Ovary (tissue), 9 donors: Measurements from ENCODE around the gene TNS1. TPM values are rescaled to one million over a fixed set of nuclear protein-coding genes. Genes with fewer than 3 reads are reported as not detected.

Experiments used
- DNase-seq, 5 donors: peaks; one replicate each; pipeline ENCODE4 v3.0.0-alpha.2; 2019 to 2020
- H3K27ac ChIP-seq, 2 donors: fragments of 200-600 bp; one replicate each; pipeline versions ENCODE4 v1.5.1 to v1.8.0; 2019 to 2022
- H3K27me3 ChIP-seq: fragments of 200-600 bp; one replicate; pipeline ENCODE4 v1.8.0; 2022
- H3K36me3 ChIP-seq: fragments of 200-600 bp; sonication (generic); one replicate; pipeline ENCODE4 v1.5.1; 2019
- H3K4me1 ChIP-seq: one replicate; pipeline ENCODE4 v1.8.1; 2013; ENCODE audit warnings: mild to moderate bottlenecking, moderate library complexity; ENCODE audit not compliant: insufficient read depth
- H3K4me3 ChIP-seq: fragments of 200-600 bp; sonication (generic); one replicate; pipeline ENCODE4 v1.5.1; 2017
- H3K9me3 ChIP-seq, 2 donors: fragments of 200-600 bp in 1 of 2; sonication (generic) in 1 of 2; one replicate each; pipeline versions ENCODE4 v1.5.1 to v1.8.1; 2013 to 2019; ENCODE audit warnings: mild to moderate bottlenecking in 1 of 2, moderate library complexity in 1 of 2
- CTCF ChIP-seq, 3 donors: fragments of 450-650 bp in 2 of 3; fragments of 200-600 bp in 1 of 3; IDR thresholded peaks; one replicate each; pipeline versions ENCODE4 v1.5.1 to v1.8.0; 2016 to 2022; ENCODE audit warnings: antibody characterized with exemption in 3 of 3, mild to moderate bottlenecking in 1 of 3
- EP300 ChIP-seq: sonication (generic); formaldehyde crosslinking; IDR thresholded peaks from one replicate; pipeline ENCODE4 v1.6.1; 2017; ENCODE audit warnings: antibody characterized with exemption
- POLR2A ChIP-seq: fragments of 450-650 bp; IDR thresholded peaks from one replicate; pipeline ENCODE4 v1.6.1; 2017; ENCODE audit warnings: antibody characterized with exemption, mild to moderate bottlenecking, moderate library complexity
- WGBS, 3 donors: extraction: QIAGEN DNeasy Blood & Tissue Kit in 1 of 3; methylation state at CpG; one replicate each; pipeline versions ENCODE4 v1.1.5 to v1.1.7; 2013 to 2017; 5-methylcytosine and 5-hydroxymethylcytosine counted together
- intact Hi-C, 4 donors: fragments of 100-400 bp; cut with DNase I; formaldehyde crosslinking; loops; one replicate each; pipeline versions ENCODE4 v1.11.0 to v1.15.1; 2022 to 2023
- polyA plus RNA-seq, 2 donors: library from polyadenylated mRNA; stranded (reverse); fragments of 200-250 nt in 1 of 2; fragments of 350-450 nt in 1 of 2; fragmentation: Illumina TruSeq in 1 of 2; extraction: RNeasy Lipid Tissue Mini Kit (QIAGEN cat#74804) in 1 of 2; gene quantifications; one replicate each; pipeline ENCODE4 v1.2.3, GENCODE V29; 2013 to 2014
- total RNA-seq, 7 donors: library from RNA; depleted of rRNA in 2 of 7; stranded (reverse); fragments of >200 nt in 2 of 7; fragmentation: NEBNext Ultra II Directional in 3 of 7; extraction: Animal tissue kit (Norgen Biotek cat#: 25700) in 3 of 7; gene quantifications; one replicate each; pipeline versions ENCODE4 v1.1.0 to v1.2.4, GENCODE V29; 2016 to 2023
- donor health status: DM: no; HTN: no; CAD: no; lungs with moderate emphysema.
- donor health status: DM: no; HTN: no; CAD: no.
- donor health status: Bipolar disorder and iron deficiency.
- donor health status: DM: yes; HTN: yes; CAD: no.
- donor health status: DM: no; HTN: no; CAD: no.
- donor health status: DM: yes; HTN: yes; CAD: no.

TNS1 gene
- total and polyA plus RNA-seq, 9 donors = 140 to 568 (median 356) TPM

GRCh38 chr2:217895070-217895635 lies 107.6 kb downstream of the TNS1 start:
- H3K27ac ChIP-seq = no peak overlapping the region
- WGBS, 3 donors = 87 to 88% (median 88%) methylated on average over 19 of the region's 19 CpGs
- no peaks in the 10 kb centered on the region for H3K27me3 ChIP-seq
- no peaks in the 10 kb centered on the region for H3K9me3 ChIP-seq
- H3K4me3 ChIP-seq = no peak overlapping the region
- TF ChIP-seq POLR2A (no peak), CTCF (IDR thresholded peaks at IDR 0.05) (no peak), EP300 (no peak)
- H3K36me3 ChIP-seq = no peaks in the 10 kb centered on the region
- H3K4me1 ChIP-seq = peaks cover 26% of the 10 kb centered on the region
- DNase-seq = no peak
- intact Hi-C loops = loop anchor here in 2 of 4 donors (5.0 to 10.0 kb wide), 2 partner anchors 90 to 92 kb away; no protein-coding TSS in a partner anchor

GRCh38 chr2:217893440-217893839 lies 109.4 kb downstream of the TNS1 start:
- TF ChIP-seq POLR2A = no peak
- TF ChIP-seq CTCF (IDR thresholded peaks at IDR 0.05) = no peak
- Histone ChIP-seq H3K4me1 (peaks cover 14% of the 10 kb centered on the region), H3K36me3 (no peaks in the 10 kb centered on the region), H3K9me3 (no peaks in the 10 kb centered on the region), H3K4me3 (no peak overlapping the region), H3K27ac (peak overlapping the region in 1 of 2 donors; percentile 4), H3K27me3 (no peaks in the 10 kb centered on the region)
- 76 to 82% (median 78%) methylated on average over 8 of the region's 8 CpGs for WGBS, 3 donors
- intact Hi-C loops = loop anchor here in 1 of 4 donors (10.0 kb wide), 1 partner anchor 91 kb away; no protein-coding TSS in a partner anchor
- DNase-seq = no peak

GRCh38 chr2:217892560-217892959 lies 110.2 kb downstream of the TNS1 start:
- 61 to 86% (median 80%) methylated on average over 8 of the region's 8 CpGs for WGBS, 3 donors
- intact Hi-C loops = loop anchor here in 1 of 4 donors (10.0 kb wide), 1 partner anchor 92 kb away; no protein-coding TSS in a partner anchor
- H3K27me3 ChIP-seq = no peaks in the 10 kb centered on the region
- TF ChIP-seq EP300 = no peak
- no peak for TF ChIP-seq CTCF (IDR thresholded peaks at IDR 0.05)
- TF ChIP-seq POLR2A = no peak
- DNase-seq = no peak
- no peak overlapping the region for H3K4me3 ChIP-seq
- no peaks in the 10 kb centered on the region for H3K9me3 ChIP-seq
- peaks cover 5% of the 10 kb centered on the region for H3K4me1 ChIP-seq
- no peak overlapping the region for H3K27ac ChIP-seq
- no peaks in the 10 kb centered on the region for H3K36me3 ChIP-seq

- Histone ChIP-seq H3K4me3 (no peak overlapping the region), H3K27ac (no peak overlapping the region), H3K36me3 (no peaks in the 10 kb centered on the region), H3K27me3 (no peaks in the 10 kb centered on the region), H3K9me3 (no peaks in the 10 kb centered on the region), H3K4me1 (peaks cover 4% of the 10 kb centered on the region)
- peak in 3 of 5 donors; percentile 51 to 64 (median 57) for DNase-seq
- intact Hi-C loops = loop anchor here in 1 of 4 donors (10.0 kb wide), 1 partner anchor 94 kb away; no protein-coding TSS in a partner anchor
- TF ChIP-seq CTCF (IDR thresholded peaks at IDR 0.05) = no peak
- no peak for TF ChIP-seq EP300
- WGBS, 3 donors = 40 to 63% (median 50%) methylated on average over 4 of the region's 4 CpGs
These were observed 112.3 kb downstream of the TNS1 start for GRCh38 chr2:217890445-217890844.
